DMS 273 (cell line): Measurements from ENCODE around the gene EXOC3.
"Not testable (repeated sequence)": the region's sequence is repeated elsewhere in the genome, so short reads cannot be mapped to it uniquely, and the experiment has no call there.

Experiments
- DNase-seq: peaks from one replicate; lab custom pipeline; 2025; ENCODE audit not compliant: unreplicated experiment; lab: John Stamatoyannopoulos, UW

The EXOC3 gene

DNA sequence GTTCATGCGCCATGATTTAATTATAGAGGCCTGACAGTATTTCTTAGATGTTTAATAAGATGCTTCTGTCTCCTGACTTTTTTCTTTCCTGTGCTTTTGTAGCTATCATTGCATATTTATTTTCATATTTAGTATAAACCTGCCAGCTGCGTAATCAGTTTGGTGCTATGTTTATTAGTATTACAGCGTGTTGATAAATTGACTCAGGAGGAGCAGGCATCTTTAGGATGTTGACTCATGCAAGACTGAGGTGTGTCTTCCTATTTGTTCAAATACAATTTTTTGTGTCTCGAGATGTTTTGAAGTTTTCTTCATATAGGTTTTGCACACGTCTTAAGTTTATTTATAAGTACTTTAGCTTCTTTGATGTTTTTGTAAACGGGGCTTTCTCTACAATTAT lies 35.9 kb upstream of the EXOC3 start:
- no peak for DNase-seq

DNA sequence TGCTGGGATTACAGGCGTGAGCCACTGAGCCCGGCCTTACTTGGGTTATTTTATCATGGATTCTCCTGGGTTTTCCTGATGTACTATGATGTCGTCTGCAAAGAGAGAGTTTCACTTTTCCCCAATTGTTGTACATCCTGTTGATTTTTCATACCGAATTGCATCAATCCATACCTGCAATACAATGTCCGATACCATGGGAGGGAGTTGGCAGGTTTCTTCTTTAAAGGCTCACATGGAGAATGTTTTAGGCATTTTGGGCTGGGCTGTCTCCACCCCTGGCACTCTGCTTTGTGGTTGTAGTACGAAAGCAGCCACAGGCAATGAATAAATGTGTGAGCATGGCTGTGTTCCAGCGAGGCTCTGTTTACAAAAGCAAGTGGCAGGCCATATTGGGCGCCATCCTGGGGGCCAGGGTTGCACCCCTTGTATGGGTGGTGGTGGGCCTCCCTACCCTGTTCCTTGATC lies 35.1 kb upstream of the EXOC3 start:
- no peak for DNase-seq

DNA sequence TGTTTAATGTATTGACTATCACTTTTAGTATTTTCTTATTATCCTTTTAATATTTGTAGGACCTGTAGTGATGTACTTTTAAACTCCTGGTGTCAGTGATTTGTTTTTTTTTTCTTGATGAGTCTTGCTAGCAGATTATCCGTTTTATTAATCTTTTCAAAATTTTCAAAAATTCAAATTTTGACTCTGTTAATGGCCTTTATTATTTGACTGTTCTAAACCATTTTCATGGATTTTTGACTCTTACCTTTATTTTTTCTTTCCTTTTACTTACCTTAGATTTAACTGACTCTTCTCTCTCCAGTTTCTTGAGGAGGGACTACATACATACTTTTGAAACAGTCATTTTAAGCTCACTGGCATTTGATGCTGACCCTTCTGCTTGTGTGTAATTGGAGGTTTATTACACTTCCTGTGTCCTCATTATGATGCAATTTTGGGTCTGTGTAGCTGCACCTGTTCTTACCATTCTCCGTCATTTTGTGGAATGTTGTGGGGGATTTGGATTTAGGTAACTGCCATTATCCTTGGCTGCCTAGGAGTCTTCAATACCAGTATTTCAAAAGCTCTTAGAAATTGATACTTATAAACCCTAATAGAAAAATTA lies 32.0 kb upstream of the EXOC3 start:
- no peak for DNase-seq

DNA sequence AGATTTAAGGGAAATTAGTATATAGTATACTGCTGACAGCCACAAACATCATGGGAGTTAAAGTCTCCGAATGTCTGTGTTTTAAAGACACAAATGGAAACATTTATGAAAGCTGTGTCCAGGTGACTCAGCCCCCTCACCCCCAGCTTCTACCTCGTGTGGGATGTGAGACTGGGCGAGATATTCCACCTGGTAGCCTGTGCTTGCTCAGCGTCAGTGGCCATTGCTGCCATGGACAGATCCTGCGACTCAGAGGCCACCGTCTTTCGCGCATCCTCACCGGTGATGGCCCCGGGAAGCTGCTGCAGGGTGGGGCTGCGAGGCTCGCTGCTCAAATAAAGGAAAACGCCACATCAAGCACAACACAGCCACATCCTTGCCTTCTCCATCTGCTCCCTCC lies 31.2 kb upstream of the EXOC3 start:
- DNase-seq: no peak

DNA sequence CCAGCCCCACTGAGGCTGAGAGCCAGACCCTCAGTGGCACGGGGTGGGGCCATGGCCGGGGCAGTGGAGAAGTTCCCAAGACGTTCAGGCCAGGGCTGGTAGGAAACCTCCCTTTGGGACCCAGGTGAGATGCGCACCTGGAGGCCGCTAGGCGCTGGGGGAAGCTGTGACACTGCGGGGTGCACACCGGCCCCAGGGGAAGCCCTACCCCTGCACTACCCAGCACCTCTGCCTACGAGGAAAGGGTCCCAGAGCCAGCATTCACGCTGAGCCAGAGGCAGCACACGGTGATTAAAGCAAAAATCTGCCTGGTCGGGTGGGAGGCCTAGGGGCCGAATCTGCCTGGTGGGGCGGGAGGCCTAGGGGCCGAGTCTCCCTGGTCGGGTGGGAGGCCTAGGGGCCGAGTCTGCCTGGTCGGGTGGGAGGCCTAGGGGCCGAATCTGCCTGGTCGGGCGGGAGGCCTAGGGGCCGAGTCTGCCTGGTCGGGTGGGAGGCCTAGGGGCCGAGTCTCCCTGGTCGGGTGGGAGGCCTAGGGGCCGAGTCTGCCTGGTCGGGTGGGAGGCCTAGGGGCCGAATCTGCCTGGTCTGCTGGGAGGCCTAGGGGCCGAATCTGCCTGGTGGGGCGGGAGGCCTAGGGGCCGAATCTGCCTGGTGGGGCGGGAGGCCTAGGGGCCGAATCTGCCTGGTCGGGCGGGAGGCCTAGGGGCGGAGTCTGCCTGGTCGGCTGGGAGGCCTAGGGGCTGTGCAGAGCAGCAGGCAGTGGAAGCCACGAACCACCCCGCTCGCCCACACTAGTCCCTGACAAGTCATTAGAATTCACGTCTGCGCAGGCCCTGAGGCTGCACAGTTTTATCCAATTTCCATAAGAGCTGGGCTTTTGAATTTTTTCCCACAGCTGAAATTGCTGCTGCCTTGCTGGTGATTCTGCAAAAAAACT lies 27.7 kb upstream of the EXOC3 start:
- DNase-seq: not testable (repeated sequence)

DNA sequence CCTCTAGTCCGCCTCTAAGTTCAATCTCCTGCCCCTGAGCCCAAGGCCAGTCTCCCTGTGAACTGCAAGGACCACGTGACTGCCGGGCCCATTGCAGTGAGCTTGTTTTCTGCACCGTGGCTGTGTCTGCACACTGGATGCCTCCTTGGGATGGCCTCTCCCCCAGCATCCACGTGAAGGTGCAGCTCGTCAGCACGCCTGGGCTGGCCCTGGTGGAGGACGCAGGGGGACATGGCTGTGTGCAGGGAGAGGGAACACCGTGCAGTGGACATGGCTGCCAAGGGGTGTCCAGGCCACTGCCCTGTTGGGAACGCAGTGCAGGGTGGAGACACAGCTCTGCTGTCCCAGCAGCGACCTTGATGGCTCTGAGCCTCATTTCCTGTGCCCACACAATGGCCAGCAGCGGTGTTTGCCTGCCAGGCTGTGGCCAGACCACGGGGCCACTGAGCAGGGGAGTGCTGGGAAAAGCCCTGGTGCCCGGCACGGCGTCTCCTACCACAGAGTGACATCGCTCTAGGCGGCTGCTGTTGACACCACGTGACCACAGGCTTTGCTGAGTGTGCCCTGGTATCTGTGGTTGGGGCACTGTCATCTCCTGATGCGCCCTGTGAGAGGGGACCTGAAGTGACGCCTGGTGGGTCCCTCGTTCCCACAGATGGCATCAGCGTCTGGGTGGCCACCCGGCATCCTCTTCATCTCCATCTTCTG lies 26.9 kb upstream of the EXOC3 start:
- DNase-seq: no peak

DNA sequence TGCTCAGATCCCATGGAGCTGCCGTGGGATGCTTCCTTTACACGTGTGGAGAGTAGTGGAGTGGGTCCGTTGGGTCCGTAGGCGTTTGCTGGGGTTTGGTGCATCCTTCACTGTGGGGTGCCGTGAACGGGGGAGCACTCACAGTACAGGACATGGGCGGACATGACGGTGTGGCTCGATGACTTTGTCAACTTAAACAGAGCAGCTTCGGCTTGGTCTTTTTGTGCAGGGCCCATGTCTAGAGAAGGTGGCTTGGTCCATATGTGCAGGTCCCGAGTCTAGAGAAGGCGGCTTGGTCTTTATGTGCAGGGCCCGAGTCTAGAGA lies 26.4 kb upstream of the EXOC3 start:
- DNase-seq: no peak

DNA sequence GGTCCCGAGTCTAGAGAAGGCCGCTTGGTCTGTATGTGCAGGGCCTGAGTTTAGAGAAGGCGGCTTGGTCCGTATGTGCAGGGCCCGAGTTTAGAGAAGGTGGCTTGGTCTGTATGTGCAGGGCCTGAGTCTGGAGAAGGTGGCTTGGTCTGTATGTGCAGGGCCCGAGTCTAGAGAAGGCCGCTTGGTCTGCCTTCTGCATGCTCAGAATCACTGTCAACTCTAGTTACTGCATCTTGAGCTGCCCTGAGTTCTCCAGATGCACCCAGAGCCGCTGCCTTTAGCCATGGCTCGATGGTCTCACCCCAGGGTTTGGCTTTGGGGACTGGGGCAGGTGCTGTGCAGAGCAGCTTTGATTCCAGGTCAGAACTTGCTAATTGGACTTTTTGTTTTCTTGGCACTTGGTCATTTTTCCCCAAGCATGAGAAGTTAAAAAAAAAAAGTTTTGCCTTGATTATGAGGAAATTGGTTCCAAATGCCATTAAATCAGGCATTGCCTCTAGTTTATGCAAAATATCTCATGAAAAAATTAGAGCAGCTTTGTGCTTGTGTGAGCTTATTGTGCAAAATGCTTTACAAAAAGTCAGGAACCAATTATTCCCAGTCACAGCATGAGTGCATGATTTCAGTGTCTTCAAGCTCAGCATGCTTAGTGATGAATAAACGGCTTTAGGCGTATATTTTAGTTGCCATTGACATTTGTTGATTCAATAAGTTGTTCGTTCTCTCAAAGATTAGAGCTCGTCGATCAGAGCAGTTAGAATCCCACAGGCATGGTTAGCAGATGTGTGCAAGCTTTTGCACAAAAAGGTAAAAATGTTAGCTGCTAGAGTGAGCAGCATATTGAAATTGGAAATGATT lies 25.4 kb upstream of the EXOC3 start:
- no peak for DNase-seq

DNA sequence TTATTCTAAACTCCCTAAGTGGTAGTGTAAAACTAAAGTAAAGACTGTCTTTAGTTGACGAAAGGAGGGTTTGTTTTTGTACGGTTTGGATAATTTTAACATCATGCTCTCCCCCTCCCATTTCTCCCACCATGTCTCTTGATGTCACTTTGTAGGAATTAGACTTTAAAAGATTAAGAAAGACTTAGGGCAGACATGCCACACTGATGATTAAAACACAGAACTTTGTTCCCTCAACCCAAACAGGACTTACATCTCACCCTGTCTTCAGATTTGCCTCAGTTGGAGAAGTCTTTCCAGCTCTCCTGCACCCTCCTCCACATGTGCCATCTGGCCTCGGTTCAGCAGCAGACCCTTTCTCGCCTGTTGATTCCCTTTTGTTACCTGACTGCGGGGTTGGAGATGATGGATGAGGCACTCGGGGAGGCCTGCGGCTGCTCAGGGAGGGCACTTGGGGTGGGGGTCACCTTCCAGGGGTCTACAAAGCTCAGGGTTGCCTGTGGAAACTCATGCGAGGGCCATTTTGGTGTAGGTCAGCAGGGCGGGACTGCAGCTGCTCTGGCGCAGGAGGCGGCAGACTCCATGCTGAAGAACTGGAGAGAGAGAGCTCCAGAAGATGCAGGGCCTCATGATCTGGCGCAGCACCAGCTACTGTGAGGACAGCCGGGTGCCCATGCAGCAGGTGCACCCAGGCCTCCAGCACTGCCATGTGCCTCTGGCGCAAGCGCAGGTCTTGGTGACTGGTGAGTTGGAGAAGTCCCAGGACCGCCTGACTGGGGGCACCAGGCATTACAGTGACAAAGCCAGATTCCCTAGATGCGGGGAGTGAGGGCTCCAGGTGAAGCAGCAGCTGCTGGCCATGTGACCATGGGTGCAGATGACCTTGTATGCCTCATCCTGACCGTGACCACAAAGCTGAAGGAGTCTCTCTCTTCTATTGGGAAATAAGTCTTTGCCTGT lies 24.5 kb upstream of the EXOC3 start:
- DNase-seq: no peak

DNA sequence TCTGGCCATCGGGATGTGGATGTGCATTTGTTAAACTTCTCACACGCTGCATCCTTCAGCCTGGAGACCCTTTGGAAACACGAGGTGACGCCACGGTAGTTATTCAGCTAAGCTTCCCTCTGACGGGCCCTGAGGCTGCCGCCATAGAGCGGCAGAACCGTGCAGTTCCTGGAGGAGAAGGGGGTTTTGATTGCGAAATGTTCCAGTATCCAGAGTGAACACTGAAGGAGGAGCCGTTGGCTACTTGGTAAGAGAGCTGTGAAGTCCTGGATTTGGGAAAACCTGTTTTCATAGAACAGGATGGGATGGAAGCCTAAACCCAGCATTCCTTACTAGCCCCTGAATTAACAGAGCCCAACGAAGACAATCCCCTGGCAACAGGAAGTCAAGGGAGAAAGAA lies 23.0 kb upstream of the EXOC3 start:
- DNase-seq: no peak

DNA sequence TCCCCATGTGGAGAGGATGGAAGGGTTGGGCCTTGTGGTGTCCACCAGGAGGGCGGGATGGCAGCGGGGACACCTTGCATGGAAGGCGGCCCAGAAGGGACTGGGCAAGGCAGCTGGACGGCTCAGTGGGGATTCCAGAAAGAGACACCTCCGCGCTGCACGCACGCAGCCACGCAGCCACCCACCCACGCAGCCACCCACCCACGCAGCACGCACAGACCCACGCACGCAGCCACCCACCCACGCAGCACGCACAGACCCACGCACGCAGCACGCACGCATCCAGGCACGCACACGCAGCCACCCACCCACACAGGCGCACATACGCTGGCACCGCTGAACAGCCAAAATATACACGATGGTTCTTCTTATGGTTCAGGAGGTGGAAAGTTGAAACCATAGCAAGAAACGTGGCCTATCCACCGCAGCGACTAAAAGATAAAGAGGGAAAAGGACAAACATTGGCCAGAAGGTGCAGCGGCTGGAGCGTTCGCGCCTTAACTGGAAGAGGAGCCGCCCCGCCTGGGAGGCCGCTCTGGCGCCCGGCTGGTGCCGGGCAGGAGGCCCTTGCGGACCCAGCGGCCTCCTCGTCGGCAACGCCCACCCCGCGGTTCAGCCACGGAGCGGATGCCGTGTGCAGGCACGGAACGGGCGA lies 22.2 kb upstream of the EXOC3 start:
- DNase-seq: no peak

DNA sequence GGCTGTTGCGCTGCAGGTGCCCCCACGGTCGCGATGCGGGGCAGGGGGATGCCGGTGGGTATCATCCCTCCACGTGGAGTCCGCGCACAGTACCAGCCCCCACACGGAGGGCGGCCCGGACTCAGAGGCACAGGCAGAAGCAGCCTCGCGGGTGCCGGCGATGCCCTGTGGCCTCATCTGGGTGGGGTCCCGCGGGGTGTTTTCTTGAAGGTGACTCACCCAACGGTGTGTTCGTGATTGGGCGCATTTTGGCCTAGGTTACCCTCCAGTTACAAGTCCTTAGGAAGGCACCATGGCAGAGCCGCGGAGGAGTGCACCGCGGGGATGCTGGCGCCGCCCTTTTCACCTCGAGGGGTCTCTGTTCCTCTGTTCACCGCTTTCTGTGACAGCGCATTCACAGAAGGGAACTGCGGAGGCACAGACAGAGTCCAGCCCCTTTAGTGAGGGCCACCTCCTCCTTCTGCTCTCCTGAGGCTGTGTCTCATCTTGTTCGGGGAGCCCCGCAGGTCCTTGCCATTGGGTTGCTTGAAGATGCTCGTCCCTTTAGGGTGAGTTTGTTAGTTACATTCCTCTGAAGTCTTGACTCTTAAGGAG lies 21.6 kb upstream of the EXOC3 start:
- DNase-seq: no peak

DNA sequence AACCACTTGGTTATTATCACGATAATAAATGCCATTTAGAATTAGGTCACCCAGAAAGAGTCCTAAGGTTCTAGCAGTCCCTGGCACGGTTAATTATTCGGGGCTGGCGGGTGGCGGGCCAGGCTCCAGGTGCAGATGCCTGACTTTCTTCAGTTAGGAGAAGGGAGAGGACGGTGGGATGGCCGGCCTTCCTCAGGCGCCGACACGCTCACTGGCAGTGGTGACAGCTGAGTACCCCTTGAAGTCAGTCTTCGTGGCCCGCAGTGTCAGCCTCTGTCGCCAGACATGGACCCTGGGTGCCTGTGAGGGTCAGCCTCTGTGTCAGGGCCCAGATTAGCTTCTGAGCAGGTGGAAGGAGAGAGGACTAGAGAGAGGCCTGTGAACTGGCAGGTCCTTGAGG lies 21.1 kb upstream of the EXOC3 start:
- DNase-seq: no peak

DNA sequence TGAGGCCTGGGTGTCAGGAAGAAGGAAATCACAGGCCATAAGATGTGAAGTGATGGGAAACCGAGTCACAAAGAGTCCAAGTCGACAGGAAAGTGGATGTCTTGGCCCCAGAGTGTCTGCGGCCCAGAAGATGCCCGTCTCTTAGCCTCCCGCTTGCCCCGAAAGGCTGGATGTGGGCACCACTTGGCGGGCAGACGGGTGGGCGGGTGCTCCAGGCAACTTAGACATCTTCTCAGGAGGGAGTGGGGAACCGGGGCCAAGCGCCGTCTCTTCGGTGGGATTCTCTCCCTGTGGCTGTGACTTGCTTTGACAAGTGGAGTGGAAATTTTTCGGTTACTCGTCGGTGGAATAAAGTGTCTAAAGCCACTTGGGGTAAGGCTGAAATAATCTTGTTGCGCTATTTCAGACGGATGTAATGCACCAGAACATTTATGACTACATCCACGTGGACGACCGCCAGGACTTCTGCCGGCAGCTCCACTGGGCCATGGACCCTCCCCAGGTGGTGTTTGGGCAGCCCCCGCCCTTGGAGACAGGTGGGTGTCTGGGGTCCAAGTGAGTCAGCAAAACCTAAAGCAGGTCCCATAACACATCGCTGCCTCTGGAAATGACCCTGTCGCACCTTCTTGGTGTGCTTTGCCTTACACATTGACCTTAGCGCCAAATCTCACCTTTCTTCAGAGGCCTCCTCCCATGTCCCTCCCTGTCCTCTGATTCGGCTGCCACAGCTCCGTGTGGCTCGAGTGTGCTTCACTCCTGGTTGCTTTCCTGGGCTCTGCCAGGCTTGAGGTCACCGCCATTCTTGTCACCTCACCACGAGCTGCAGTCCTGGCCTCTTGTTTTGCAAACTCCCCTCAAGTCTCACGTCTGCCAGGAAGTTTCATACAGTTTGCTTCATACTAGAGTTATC lies 20.4 kb upstream of the EXOC3 start:
- DNase-seq: no peak

DNA sequence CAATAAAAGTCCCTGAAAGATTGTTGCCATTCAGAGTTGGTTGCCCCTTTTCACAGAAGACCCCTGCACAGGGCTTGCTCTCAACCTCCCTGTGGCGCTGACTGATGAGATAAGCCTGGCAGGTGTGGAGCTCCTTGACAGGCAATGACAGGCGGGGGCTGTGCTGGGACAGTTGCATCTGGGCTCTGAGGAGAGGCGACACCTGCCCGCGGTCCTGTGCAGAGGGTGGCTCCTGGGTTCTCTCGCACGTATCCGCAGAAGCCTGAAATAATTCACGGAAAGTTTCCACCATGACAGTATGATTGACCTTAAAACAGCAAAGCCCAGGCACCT lies 19.8 kb upstream of the EXOC3 start:
- no peak for DNase-seq

DNA sequence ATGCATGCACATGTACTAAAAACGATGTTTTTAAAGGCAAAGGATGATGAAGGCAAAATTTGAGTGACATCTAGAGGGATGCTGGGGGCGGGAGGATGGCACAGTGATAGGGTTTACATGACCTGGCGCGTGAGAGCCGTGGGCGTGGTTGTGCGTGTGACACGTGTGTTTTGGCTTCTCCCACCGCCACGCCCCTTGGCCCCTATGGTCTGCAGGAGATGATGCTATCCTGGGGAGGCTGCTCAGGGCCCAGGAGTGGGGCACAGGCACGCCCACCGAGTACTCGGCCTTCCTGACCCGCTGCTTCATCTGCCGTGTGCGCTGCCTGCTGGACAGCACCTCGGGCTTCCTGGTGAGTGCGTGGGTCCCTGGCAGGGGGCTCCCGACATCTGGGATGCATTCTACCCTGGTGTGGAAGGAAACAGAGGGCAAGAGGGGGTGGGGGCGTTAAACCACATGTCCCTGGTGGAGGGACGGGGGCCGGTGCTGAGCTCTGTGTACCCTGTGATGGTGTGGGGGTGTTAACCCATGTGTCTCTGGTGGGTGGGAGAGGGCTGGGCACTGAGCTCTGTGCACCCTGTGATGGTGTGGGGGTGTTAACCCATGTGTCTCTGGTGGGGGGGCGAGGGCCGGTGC lies 19.2 kb upstream of the EXOC3 start:
- no peak for DNase-seq

DNA sequence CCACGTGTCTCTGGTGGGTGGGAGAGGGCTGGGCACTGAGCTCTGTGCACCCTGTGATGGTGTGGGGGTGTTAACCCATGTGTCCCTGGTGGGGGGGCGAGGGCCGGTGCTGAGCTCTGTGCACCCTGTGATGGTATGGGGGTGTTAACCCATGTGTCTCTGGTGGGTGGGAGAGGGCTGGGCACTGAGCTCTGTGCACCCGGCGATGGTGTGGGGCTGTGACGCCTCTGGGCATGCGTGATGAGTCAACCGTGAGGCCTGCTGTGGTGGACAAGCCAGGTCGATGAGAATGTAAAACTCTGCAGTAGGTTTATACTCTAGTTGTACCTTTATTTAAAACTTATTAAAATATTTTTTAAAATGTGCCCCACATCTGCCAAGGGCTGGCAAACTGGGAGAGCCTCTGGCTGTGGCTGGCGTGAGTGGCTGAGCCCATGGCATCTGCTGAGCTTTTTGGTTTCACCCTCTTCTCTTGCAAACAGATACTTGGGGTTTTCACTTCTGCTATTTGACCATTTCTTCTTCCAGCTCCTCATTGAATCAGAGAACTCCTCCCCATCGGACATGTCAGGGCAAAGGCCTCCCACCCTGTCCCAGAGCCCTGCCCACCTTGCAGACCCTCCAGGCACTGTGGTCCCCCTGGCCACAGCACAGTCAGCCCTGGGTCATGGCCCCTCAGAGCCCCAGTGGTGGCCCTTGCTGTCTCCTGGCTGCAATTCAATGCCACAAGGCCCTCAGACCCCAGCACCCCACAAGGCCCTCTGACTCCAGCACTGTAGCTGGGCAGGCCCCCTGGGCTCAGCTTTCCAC lies 18.5 kb upstream of the EXOC3 start:
- DNase-seq: no peak
